LoVo (cell line): Measurements from ENCODE around the gene ZNF561.

Experiments used
- DNase-seq: peaks from one replicate; pipeline ENCODE4 v3.0.0-alpha.2; 2016; ENCODE audit warnings: low spot score

ZNF561 gene

DNA sequence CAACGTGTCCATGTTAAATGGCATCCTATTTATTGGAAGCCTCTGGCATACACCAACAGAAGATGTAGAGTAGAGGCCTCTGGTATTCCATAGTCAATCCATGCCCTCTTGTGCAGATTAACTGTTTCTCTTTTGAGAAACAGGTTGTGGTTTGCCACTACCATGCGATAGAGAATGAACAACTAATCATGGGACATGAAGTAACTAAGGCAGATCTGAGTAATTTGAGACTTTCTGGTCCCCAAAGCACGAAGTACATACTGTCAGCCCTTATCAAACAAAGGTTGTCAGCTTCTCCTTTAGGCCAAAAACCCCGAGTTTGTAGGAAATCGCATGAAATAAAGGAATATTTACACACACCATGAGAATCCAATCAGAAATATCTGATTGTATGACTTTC is 40.3 kb downstream of the ZNF561 start:
- DNase-seq: no peak

GRCh38 chr19:9570255-9570654 is 50.8 kb downstream of the ZNF561 start:
- no peak for DNase-seq

DNA sequence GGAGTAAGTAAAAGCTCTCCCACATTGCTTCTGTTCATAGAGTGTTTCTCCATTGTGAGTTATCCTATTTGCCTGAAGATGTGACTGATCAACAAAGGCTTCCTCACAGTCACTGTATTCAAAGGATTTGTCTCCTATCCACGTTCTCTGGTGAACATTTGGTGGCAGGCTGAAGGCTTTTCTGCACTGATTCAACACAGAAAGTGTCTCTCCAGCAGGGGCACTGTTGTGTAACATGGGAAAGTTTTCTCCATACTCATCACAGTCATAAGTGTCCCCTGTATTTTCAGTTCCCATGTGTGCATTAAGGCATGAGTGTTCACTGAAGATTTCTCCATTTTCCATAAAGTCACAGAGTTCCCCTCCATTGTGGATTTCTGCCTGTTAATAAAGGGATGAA is 54.3 kb downstream of the ZNF561 start:
- no peak for DNase-seq

- DNase-seq: no peak
Observed at GRCh38 chr19:9565900-9566705, 54.9 kb downstream of the ZNF561 start.
